Transverse colon (tissue), 4 donors: ENCODE measurements around the gene HIF3A.

Experiments
- EP300 ChIP-seq: sonication (generic); formaldehyde crosslinking; IDR thresholded peaks from one replicate; pipeline ENCODE4 v1.6.1; 2017; ENCODE audit warnings: antibody characterized with exemption, low read depth
- POLR2A ChIP-seq: fragments of 450-650 bp; IDR thresholded peaks from one replicate; pipeline ENCODE4 v1.6.1; 2016; ENCODE audit warnings: antibody characterized with exemption, mild to moderate bottlenecking, moderate library complexity
- POLR2AphosphoS5 ChIP-seq, 3 donors: sonication (generic); formaldehyde crosslinking; IDR thresholded peaks; one replicate each; pipeline ENCODE4 v1.6.1; 2016; ENCODE audit warnings: antibody characterized with exemption in 3 of 3
- TF ChIP-seq, protein P1 (sequence below), 5 experiments: fragments of 200-600 bp in 3 of 5; fragments of 450-650 bp in 2 of 5; sonication (generic) in 3 of 5; IDR thresholded peaks; 1 replicate in 2 of 5; 2 replicates in 3 of 5; pipeline ENCODE4 v1.5.1; 2016 to 2017; ENCODE audit warnings: antibody characterized with exemption in 5 of 5, inconsistent platforms in 3 of 5, mild to moderate bottlenecking in 2 of 5, moderate library complexity in 1 of 5

DNA sequence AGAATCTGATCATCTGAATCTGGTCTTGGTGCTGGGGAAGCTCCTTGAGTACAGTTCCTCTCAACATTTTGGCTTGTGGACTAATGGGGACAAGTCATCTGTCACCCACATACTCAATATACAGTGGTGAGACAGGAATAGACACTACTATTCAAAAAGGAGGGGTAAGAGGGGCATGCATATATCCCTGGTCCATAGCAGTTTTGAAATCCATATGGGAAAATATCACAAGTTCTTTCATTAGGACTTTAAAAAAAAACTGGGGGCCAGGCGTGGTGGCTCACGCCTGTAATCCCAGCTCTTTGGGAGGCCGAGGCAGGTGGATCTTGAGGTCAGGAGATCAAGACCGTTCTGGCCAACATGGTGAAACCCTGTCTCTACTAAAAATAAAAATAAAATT is 29.8 kb downstream of the HIF3A start:
- TF ChIP-seq POLR2A (no peak), EP300 (no peak), POLR2AphosphoS5 (IDR thresholded peaks at IDR 0.05) (no peak)
- TF ChIP-seq, protein P1, sequence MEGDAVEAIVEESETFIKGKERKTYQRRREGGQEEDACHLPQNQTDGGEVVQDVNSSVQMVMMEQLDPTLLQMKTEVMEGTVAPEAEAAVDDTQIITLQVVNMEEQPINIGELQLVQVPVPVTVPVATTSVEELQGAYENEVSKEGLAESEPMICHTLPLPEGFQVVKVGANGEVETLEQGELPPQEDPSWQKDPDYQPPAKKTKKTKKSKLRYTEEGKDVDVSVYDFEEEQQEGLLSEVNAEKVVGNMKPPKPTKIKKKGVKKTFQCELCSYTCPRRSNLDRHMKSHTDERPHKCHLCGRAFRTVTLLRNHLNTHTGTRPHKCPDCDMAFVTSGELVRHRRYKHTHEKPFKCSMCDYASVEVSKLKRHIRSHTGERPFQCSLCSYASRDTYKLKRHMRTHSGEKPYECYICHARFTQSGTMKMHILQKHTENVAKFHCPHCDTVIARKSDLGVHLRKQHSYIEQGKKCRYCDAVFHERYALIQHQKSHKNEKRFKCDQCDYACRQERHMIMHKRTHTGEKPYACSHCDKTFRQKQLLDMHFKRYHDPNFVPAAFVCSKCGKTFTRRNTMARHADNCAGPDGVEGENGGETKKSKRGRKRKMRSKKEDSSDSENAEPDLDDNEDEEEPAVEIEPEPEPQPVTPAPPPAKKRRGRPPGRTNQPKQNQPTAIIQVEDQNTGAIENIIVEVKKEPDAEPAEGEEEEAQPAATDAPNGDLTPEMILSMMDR (IDR thresholded peaks at IDR 0.05): no peak
